GM20000 (cell line): Measurements from ENCODE around the gene TRIOBP.
"Not testable (repeated sequence)": the region's sequence is repeated elsewhere in the genome, so short reads cannot be mapped to it uniquely, and the experiment has no call there.

Experiments
- DNase-seq: peaks from one replicate; pipeline ENCODE4 v3.0.0; 2012; ENCODE audit warnings: low spot score
- TF ChIP-seq, protein P1 (sequence below): IDR thresholded peaks from 2 replicates; pipeline ENCODE4 v1.5.1; 2012; ENCODE audit warnings: mild to moderate bottlenecking, control low read depth; ENCODE audit errors: extremely low read depth, missing control alignments

Gene TRIOBP

DNA sequence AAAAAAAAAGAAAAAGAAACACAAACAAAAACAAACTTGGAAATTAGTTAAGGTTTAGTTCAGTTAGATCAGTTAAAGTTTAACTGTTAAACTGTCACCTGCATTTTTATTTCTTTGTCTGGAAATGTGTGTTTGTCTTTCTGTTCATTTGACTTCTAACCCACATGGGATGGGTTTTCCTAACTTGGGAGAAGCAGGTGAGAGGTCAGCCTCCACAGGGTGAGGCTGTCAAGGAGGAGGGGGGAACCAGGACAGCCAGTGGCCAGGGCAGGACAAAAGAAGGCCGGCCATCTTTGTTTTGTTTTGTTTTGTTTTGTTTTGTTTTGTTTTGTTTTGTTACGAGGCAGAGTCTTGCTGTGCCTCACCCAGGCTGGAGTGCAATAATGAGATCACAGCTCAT, 97.5 kb downstream of the TRIOBP start:
- DNase-seq = no peak
- TF ChIP-seq, protein P1, sequence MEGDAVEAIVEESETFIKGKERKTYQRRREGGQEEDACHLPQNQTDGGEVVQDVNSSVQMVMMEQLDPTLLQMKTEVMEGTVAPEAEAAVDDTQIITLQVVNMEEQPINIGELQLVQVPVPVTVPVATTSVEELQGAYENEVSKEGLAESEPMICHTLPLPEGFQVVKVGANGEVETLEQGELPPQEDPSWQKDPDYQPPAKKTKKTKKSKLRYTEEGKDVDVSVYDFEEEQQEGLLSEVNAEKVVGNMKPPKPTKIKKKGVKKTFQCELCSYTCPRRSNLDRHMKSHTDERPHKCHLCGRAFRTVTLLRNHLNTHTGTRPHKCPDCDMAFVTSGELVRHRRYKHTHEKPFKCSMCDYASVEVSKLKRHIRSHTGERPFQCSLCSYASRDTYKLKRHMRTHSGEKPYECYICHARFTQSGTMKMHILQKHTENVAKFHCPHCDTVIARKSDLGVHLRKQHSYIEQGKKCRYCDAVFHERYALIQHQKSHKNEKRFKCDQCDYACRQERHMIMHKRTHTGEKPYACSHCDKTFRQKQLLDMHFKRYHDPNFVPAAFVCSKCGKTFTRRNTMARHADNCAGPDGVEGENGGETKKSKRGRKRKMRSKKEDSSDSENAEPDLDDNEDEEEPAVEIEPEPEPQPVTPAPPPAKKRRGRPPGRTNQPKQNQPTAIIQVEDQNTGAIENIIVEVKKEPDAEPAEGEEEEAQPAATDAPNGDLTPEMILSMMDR = no peak

DNA sequence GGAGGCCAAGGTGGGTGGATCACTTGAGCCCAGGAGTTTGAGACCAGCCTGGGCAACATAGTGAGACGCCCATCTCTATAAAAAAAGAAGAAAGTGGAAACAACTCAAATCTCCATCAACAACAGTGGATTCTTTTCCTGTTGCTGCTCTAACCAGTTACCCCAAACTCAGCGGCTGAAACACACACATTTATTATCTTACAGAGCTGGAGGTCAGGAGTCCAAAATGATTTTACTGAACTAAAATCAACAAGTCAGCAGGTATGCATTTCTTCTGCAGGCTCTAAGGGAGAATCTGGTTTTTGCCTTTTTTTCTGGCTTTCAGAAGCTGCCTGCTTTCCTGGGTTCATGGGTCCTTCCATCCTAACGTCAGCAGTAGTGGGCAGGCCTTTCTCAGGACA, 99.2 kb downstream of the TRIOBP start:
- TF ChIP-seq, protein P1 = no peak
- no peak for DNase-seq

DNA sequence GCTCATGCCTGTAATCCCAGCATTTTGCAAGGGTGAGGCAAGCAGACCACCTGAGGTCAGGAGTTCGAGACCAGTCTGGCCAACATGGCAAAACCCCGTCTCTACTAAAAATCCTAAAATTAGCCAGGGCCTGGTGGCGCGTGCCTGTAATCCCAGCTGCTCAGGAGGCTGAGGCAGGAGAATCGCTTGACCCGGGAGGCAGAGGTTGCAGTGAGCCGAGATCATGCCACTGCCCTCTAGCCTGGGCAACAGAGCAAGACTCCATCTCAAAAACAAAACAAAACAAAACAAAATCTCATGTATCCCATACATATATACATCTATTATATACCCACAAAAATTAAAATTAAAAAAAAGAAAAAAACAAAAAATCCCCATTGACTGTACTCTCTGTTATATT, 100.4 kb downstream of the TRIOBP start:
- DNase-seq = not testable (repeated sequence)

GRCh38 chr22:37797874-37798500, 101.1 kb downstream of the TRIOBP start:
- TF ChIP-seq, protein P1 = no peak

GRCh38 chr22:37799979-37800378, 103.1 kb downstream of the TRIOBP start:
- not testable (repeated sequence) for DNase-seq

More at GRCh38 chr22:37797874-37798500, 101.1 kb downstream of the TRIOBP start:
- DNase-seq = no peak

- TF ChIP-seq, protein P1 = no peak
- no peak for DNase-seq
These were observed 105.1 kb downstream of the TRIOBP start for GRCh38 chr22:37801946-37802309.

DNA sequence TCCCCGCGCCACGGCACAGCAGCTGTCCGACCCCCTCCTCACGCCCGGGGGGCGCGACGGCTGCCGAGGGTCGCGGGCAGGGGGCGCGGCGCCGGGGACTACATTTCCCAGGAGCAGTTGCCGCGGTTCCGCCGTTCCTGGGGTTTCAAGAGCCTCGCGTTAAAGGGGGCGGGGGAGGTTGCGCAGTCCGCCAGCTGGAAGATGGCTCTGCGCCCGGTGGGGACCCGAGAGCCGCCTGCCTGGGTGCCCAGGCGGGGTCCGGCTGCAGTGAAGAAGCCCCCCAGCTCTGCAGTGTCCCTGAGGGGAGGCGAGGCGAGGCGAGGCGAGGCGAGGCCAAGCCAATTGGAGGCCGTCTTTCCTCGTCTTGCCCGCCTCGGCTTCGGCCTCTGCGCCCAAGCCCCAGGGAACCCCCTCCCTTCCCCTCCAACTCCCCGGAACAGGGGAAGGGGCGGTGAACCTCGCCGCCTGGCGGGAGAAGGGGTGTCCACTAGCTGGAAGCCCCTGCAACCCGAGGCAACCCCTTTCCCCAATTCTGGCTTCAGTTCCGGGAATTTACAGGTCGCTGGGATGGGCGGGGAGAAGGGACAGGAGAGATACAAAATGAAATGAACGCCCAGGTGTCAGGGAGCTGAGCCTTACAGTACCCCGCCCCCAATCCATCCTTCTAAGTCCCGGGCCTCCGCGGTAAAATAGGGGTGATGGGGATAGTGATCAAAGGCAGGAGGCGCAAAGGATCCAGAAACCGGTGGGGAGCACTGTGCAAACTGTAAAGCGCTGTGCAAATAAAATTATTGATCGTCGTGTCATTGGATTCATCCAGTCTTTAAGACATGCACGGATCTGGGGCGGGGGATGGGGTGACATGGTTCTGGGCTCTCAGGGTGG, 105.7 kb downstream of the TRIOBP start:
- TF ChIP-seq, protein P1 = no peak
- peak; percentile 62 for DNase-seq

DNA sequence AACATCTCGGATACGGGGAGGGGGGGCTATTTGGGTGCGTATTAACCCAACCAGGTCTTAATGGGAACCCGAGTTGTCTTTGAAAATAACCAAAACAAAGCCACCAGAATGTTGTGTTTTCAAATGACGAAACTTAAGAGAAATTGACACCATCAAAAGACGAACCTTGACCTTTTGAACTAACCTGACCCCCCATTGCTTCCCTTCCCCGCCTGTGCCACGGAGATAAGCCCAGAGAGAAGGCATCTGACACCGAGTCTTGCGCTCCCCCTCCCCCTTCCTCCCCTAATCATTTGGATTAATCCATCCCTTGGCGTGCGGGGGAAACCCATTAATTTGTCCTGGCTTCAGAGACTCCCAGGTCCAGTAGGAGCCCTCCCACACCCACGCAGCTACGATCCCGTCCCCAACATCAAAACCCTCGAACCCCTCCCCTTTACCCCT, 106.4 kb downstream of the TRIOBP start:
- TF ChIP-seq, protein P1 = no peak
- DNase-seq = no peak
